H54 (cell line): ENCODE data around the gene CYP24A1.

ENCODE experiments used
- DNase-seq: peaks from one replicate; pipeline ENCODE4 v3.0.0; 2011; ENCODE audit warnings: low spot score, mixed read lengths; ENCODE audit not compliant: insufficient read length
- FAIRE-seq: peaks from 3 replicates; lab custom pipeline; 2011; peaks lifted over from hg19 to GRCh38; lab: Jason Lieb, UNC
- POLR2A ChIP-seq: IDR thresholded peaks from 2 replicates; pipeline ENCODE4 v1.6.1; 2011; ENCODE audit warnings: low read depth, mild to moderate bottlenecking, low read length

CYP24A1 gene

DNA sequence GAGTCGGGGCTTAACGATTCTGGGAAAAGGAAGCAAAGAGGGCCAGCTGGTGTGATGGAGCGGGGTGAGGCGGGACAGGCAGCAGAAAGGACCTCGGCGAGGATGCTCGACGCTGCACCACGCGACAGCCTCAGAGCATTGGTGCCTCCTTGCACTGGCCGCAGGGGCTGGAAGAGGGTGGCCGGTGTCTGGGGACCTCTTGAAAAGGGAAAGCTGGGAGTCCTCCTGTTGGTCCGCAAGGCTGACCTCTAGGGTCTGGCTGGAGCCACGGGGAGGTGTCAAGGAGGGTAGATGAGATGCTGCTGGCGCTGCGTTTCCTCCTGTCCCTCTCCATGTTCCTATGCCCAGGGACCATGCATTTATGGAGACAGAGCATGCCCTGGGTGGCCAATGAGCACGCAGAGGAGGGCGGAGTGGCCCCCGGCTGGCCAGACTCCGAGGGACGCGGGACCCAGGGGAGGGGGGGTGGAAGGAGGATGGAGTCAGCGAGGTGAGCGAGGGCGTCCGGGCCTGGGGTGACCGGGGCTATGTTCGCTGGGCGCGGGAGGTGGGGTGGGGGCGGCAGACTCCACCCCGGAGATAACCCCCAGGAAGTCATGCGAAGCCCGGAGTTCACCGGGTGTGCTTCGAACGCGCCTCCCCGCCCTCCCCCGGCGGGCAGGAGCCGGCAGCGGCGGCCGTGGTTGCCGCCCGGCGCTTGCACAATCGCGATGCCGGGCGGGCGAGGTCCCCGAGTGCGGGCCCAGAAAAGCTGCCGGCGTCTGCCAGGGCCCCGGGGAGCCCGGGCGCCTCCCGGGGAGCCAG is at the start of gene CYP24A1:
CYP24A1 (minus strand) TSS at position 334 of the 804 bp plus-strand sequence. CDS start 407 bp downstream, outside the sequence.
- peak; percentile 55 for DNase-seq
- TF ChIP-seq POLR2A: no peak
- no peak for FAIRE-seq

DNA sequence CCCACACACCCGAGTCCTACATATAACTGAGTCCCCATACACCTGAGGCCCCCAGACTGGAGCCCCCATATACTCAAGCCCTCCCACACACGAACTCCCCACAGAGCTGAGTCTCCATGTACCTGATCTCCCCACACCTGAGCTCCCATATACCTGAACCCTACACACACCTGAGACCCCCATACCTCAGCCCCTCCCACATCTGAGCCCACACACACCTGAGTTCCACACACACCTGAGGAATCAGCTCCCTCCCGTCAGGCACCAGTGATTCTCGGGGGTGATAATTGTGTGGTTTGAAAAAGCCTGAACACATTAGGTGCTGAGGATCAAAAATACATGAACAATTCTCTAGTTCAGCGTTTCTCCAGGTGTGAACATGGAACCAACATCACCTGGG is 49.5 kb upstream of the CYP24A1 start:
- DNase-seq (no peak), FAIRE-seq (no peak)
- TF ChIP-seq POLR2A: no peak

DNA sequence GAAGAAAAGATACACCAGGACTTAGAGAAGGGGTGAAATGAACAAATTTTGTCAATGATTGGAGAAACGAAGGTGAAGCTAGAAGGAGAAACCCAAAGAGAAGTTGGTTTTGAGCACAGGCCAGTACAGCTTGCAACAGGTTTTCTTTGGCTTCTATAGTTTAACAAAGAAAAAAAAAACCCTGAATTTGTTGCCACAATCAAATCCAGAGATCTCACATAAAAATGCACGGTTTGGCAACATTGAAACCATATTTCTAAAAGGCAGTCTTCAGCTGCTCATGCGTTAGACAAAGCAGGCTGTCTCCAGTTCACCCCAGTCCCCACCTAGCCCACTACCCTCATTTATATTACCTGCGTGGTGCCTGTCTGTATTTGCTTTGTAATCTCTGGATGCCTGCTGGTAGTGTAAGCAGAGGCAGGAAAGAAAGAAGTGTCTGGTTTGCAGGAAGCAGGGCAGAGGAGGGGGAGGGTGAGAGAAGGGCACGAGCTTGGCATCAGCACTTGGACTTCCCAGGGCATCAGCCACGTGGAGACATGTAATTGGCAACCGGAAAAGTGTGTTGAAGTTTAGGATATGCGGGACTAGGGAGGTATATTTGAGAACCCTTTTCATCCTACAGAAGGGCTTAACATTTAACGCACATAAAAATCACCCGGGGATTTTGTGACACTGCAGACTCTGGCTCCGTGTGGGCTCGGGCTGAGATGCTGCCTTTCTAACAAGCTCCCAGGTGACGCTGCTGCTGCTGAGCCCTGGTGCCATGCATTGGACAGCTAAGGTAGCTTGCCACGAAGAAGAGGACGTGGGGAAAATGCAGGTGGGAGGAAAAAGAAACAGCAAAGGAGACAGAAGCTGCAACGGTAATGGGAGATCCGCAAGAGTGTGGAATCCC is 48.5 kb upstream of the CYP24A1 start:
- DNase-seq (no peak), FAIRE-seq (no peak)
- TF ChIP-seq POLR2A: no peak

DNA sequence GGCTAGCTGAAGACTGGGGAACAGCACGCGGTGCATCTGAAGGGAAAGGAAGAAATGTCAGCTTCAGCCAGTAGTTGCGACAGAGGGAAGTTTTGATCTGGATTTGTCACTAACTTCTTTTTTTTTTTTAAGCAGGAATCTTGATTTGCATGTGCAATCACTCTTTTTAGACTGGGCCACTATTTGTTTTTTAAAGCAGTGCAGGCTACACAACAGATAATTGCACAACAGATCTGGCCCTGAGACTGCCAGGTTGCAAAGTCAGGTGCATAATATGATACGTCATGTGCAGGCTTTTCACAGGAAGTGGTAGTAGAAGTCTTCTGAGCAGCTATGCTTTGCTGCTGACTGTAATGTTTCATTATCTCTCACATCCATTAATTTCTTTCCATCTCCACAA is 47.6 kb upstream of the CYP24A1 start:
- TF ChIP-seq POLR2A: no peak
- no peak for DNase-seq
- FAIRE-seq: no peak

DNA sequence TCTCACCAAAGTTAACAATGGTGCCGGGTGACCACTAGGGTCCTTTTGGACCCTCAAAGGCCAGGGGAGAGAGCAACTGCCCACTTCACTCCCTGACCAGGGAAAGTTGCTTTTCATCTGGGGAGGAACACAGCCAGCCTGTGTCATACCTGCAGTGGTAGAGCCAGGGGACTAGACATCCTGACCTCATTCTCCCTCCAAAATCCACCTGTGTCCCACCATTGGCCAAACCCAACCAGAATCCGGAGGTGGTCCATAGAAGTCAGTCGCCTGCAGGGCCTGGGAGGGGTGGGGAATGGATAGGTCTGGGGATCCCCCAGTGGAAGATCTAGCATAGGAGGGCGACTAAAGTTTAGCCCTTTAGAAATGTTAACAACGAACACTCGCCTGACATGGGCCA is 46.9 kb upstream of the CYP24A1 start:
- no peak for DNase-seq
- no peak for TF ChIP-seq POLR2A
- FAIRE-seq: no peak

DNA sequence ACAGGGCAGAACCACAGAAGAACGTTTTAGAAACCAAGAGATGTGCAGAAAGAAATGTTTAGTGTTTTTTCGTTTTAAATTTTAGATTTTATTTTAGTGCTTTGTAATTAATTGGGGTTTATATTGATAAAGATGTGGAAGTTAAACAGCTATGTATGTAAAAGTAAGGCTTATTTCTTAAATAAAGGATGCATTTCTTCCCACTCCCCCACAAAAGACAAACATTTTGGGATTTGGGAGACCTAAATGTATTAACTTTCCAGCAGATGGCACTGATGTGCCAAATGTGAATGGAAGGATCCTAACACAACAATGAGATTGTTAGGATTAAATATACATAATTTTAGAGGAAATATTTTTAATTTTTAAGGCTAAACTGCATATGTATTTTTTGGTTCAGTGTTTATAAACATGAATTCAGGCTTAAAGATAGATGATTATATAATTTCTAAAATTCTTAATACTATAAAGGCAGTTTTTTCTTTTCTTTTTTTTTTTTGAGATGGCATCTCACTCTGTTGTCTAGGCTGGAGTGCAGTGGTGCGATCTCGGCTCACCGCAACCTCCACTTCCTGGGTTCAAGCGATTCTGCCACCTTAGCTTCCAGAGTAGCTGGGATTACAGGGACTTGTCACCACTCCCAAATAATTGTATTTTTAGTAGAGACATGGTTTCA is 46.1 kb upstream of the CYP24A1 start:
- TF ChIP-seq POLR2A: no peak
- DNase-seq (no peak), FAIRE-seq (no peak)

DNA sequence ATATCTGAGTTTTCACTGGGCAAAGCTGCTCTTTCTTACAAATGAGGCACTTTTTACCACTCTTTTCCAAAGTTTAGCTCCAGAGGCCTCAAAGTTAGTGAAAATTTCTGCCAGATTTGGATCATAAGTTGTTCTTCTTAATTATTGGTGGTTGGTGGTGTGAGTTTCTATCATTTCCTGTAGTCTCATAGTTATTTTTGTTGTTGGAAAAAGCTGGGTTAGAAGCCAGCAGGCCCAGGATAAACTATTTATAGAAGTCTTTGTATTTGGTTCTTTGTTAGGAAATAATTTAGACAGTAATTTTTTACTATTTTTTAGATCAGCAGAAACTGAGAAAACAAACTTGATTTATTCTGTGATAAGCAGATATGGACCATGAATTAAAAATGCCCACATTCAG is 44.7 kb upstream of the CYP24A1 start:
- no peak for DNase-seq
- FAIRE-seq: no peak
- TF ChIP-seq POLR2A: no peak

DNA sequence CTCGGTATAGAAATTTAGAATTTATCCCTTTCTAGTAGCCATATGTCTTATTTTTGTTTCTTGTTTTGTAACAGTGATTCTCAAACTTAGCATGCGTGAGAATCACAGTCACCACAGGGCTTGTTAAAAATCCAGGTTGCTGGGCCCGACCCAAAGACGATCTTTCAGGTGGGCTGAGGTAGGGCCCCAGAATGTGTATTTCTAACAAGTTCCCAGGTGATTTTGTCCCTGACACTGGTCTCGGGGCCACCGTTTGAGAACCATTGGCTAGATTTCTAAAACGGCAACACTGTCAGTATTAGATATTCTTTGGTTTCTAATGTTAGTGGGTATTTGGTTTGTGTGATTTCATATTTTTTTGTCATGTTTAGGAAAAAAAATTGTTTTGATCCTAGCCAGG is 44.0 kb upstream of the CYP24A1 start:
- no peak for TF ChIP-seq POLR2A

DNA sequence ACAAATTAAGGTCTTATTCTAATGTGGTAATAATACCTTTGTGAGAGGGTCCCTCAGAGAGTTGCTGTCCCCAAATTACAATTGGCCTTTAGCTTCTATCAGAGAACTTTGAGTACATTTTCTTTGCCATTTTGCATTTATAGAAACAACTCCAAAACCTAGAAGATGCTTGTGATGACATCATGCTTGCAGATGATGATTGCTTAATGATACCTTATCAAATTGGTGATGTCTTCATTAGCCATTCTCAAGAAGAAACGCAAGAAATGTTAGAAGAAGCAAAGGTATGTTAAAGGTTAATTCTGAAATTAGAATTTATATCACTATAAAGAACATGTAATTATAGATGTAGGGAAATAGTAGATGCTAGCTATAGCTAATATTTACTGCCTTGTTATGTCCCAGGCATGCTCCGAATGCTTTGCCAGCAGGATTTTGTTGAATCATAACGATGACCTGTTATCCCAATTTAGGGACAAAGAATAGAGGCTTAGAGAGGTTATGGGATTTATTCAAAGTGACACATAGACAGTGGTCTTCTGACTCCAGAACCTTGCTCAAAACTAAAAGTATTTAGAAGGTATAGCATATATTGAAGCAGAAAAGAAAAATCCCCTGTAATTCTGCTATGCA is 41.5 kb upstream of the CYP24A1 start:
- FAIRE-seq (no peak), DNase-seq (no peak)
- TF ChIP-seq POLR2A: no peak

More for the DNA sequence above, 44.0 kb upstream of the CYP24A1 start:
- DNase-seq: no peak
- FAIRE-seq: no peak

DNA sequence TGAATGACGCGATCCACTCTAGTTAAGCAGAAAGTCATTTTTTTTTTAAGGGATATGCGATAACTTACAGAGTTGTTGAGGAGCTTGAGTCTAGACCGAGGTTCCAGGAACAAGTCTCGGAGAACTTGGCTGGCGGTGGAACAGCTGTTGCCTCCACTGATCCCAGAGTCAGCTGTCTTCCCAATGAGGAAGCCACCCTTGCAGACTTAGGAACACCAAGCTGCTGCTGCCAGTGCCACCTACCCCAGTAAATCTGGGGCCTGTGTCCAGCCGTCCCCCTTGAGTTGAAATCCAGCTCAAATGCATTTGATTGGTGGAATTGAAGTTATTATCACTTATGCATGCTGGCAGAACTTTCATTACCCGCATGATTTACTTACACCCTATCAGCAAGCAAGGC is 40.8 kb upstream of the CYP24A1 start:
- no peak for TF ChIP-seq POLR2A
- FAIRE-seq: no peak
- DNase-seq: no peak

DNA sequence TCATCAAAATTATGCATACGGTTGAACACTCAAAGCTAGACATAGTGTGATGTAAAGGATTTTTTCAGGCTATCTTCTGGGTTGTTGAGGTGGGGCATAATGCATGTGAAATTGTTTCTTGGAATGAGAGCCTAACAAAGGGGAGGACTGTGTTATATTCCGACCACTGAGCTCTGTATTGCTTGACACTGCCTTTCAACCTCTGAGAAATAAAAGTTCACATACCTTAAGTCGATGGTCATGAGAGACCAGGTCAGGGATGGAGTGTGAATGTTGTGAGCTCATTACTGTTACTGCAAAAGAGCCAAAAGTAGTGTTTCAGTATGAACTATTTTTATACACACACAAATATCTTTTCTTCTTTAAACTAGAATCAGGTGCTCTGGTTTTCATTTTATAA is 39.1 kb upstream of the CYP24A1 start:
- no peak for DNase-seq
- no peak for TF ChIP-seq POLR2A
- no peak for FAIRE-seq

DNA sequence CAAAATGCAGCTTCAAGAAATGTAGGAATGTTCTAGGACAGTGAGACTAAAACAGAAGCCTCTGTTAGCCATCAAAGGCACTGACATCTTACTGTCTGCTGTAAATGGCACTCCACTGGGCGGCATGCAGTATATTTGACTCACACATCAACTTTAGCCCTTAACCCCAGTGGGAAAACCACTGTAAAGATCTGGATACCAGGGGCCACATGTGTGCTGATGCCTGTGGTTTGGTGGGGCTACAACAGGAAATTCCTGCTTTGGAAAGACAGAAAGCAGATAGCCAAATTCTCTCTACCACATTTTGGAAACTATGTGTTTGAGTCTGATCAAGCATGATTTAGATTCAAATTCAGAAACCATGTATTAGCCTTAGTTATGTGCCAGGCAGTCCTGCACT is 38.4 kb upstream of the CYP24A1 start:
- no peak for FAIRE-seq

DNA sequence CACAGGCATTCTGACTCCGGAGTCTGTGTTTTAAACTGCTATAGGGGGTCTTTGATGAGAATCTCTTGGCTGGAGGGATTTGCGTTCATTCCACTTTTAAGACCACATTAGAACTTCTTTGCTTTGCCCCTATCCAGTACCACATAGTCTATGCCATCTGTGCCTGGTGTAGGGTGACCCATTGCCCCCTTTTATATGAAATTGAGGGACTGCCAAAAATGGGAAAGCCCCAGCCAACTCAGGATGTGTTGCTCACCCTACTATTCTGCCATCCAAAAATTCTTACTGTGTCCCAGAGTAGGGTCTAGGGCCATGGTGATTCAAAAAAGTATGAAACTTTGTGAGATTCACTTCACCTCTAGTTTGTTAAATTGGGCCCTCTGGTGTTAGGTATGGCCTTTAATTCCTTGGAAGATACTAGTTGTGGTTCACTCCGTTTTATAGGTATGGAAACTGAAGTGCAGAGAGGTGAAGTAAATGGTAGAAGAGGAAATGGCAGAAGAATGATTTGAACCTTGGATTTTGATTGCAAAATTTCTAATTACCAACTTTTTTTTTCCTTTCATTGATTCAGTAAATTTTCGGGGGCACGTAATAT is 35.5 kb upstream of the CYP24A1 start:
- FAIRE-seq: no peak
- no peak for TF ChIP-seq POLR2A
- DNase-seq: no peak

More for the DNA sequence above, 38.4 kb upstream of the CYP24A1 start:
- no peak for DNase-seq
- TF ChIP-seq POLR2A: no peak
